A549 (cell line): ENCODE data around the gene TPSG1. TPM values are rescaled to one million over a fixed set of nuclear protein-coding genes. Genes with fewer than 3 reads are reported as not detected.

Experiments
- ATAC-seq, 2 experiments: fragments of 200-7000 bp in 1 of 2; fragments of >200 bp in 1 of 2; cut with Nextera tagmentation in 1 of 2; cut with Tn5 transposase in 1 of 2; 3 replicates each; pipeline versions ENCODE4 v1.8.0 to v1.9.1; 2018 to 2020; ENCODE audit warnings: mild to moderate bottlenecking in 1 of 2, moderate library complexity in 1 of 2
- CTCF ChIA-PET: fragments of 300-600 bp; sonication (Branson Sonifier 250); formaldehyde crosslinking; extraction: SDS; loops from one replicate; lab custom pipeline; 2021; ENCODE audit warnings: antibody characterized with exemption, inconsistent platforms; lab: Yijun Ruan, JAX
- POLR2A ChIA-PET: fragments of 350-600 bp; formaldehyde crosslinking; extraction: SDS; loops from one replicate; lab custom pipeline; 2021; ENCODE audit warnings: antibody characterized with exemption, inconsistent platforms; lab: Yijun Ruan, JAX
- DNase-seq, 2 experiments: peaks; one replicate each; pipeline versions ENCODE4 v3.0.0 to v3.0.0-alpha.2; 2011 to 2016; ENCODE audit warnings: low read depth in 1 of 2, low spot score in 1 of 2
- FAIRE-seq: peaks from 2 replicates; lab custom pipeline; 2011; peaks lifted over from hg19 to GRCh38; lab: Jason Lieb, UNC
- H3K27ac ChIP-seq, 2 experiments: fragments of >200 bp; sonication (Bioruptor Twin); formaldehyde crosslinking; 3 replicates each; pipeline ENCODE4 v1.5.1; 2016 to 2017
- H3K4me1 ChIP-seq: fragments of >200 bp; sonication (Bioruptor Twin); formaldehyde crosslinking; 3 replicates; pipeline ENCODE4 v1.6.1; 2016
- H3K4me2 ChIP-seq: fragments of >200 bp; sonication (Bioruptor Twin); formaldehyde crosslinking; 3 replicates; pipeline ENCODE4 v1.6.1; 2016
- H3K4me3 ChIP-seq: fragments of >200 bp; sonication (Bioruptor Twin); formaldehyde crosslinking; 3 replicates; pipeline ENCODE4 v1.5.1; 2016
- H3K9me3 ChIP-seq: fragments of >200 bp; sonication (Bioruptor Twin); formaldehyde crosslinking; 3 replicates; pipeline ENCODE4 v1.6.1; 2016
- BCL3 ChIP-seq: fragments of >200 bp; sonication (Bioruptor Twin); formaldehyde crosslinking; IDR thresholded peaks from 3 replicates; pipeline ENCODE4 v1.6.1; 2016
- BHLHE40 ChIP-seq: IDR thresholded peaks from 2 replicates; pipeline ENCODE4 v1.6.1; 2012; ENCODE audit warnings: low read depth, low read length, inconsistent platforms
- CEBPB ChIP-seq, 2 experiments: fragments of >200 bp in 1 of 2; sonication (Bioruptor Twin) in 1 of 2; formaldehyde crosslinking in 1 of 2; IDR thresholded peaks; 2 replicates each; pipeline ENCODE4 v1.6.1; 2012 to 2016
- EP300 ChIP-seq, 2 experiments: fragments of >200 bp; sonication (Bioruptor Twin); formaldehyde crosslinking; IDR thresholded peaks; 2 replicates in 1 of 2; 3 replicates in 1 of 2; pipeline ENCODE4 v1.6.1; 2016 to 2017
- ESRRA ChIP-seq: fragments of 150-350 bp; IDR thresholded peaks from 2 replicates; pipeline ENCODE4 v1.6.1; 2014; ENCODE audit warnings: mild to moderate bottlenecking, low read length, borderline replicate concordance
- FOSB ChIP-seq: fragments of 250-450 bp; sonication (Bioruptor Pico); IDR thresholded peaks from 2 replicates; pipeline ENCODE4 v1.5.0; 2020; ENCODE audit warnings: mild to moderate bottlenecking, moderate library complexity
- FOXS1 ChIP-seq: fragments of 250-450 bp; sonication (Bioruptor Pico); IDR thresholded peaks from 2 replicates; pipeline ENCODE4 v1.5.0; 2020; ENCODE audit warnings: mild to moderate bottlenecking, moderate library complexity
- GATA3 ChIP-seq: IDR thresholded peaks from 2 replicates; pipeline ENCODE4 v1.6.1; 2012; ENCODE audit warnings: borderline replicate concordance
- HOXB5 ChIP-seq: fragments of 250-450 bp; sonication (Bioruptor Pico); IDR thresholded peaks from 2 replicates; pipeline ENCODE4 v1.5.0; 2020; ENCODE audit warnings: mild to moderate bottlenecking, moderate library complexity
- JUN ChIP-seq, 2 experiments: fragments of >200 bp; sonication (Bioruptor Twin); formaldehyde crosslinking; IDR thresholded peaks; 2 replicates in 1 of 2; 3 replicates in 1 of 2; pipeline ENCODE4 v1.6.1; 2016 to 2017
- JUNB ChIP-seq: fragments of >200 bp; sonication (Bioruptor Twin); formaldehyde crosslinking; IDR thresholded peaks from 2 replicates; pipeline ENCODE4 v1.6.1; 2016
- KDM1A ChIP-seq: fragments of 200-600 bp; sonication (generic); IDR thresholded peaks from 2 replicates; pipeline ENCODE4 v1.6.1; 2016; ENCODE audit warnings: low read depth, mild to moderate bottlenecking
- MYC ChIP-seq: IDR thresholded peaks from 2 replicates; pipeline ENCODE4 v1.6.1; 2012; ENCODE audit warnings: mild to moderate bottlenecking, inconsistent platforms, low read length, improper control_type of control experiment, borderline replicate concordance
- NPAS2 ChIP-seq: fragments of 250-450 bp; sonication (Bioruptor Pico); IDR thresholded peaks from 2 replicates; pipeline ENCODE4 v1.8.0; 2022; ENCODE audit warnings: mild to moderate bottlenecking, moderate library complexity, borderline replicate concordance
- PHF8 ChIP-seq: fragments of 200-600 bp; sonication (generic); IDR thresholded peaks from 2 replicates; pipeline ENCODE4 v1.6.1; 2016; ENCODE audit warnings: low read depth, mild to moderate bottlenecking, antibody characterized with exemption, moderate library complexity, borderline replicate concordance
- POLR2A ChIP-seq: IDR thresholded peaks from 2 replicates; pipeline ENCODE4 v1.6.1; 2012; ENCODE audit warnings: mild to moderate bottlenecking, low read length
- POLR2AphosphoS2 ChIP-seq: conservative IDR thresholded peaks from 2 replicates; pipeline ENCODE4 v1.6.1; 2012; ENCODE audit warnings: low read length, improper control_type of control experiment, inconsistent platforms
- RFX5 ChIP-seq: fragments of 450-650 bp; IDR thresholded peaks from 2 replicates; pipeline ENCODE4 v1.7.1; 2014; ENCODE audit warnings: antibody characterized with exemption, mild to moderate bottlenecking, moderate library complexity
- SMC3 ChIP-seq: fragments of >200 bp; sonication (Bioruptor Twin); formaldehyde crosslinking; IDR thresholded peaks from 3 replicates; pipeline ENCODE4 v1.6.1; 2018; ENCODE audit warnings: inconsistent platforms
- SREBF2 ChIP-seq: fragments of 450-650 bp; IDR thresholded peaks from 2 replicates; pipeline ENCODE4 v1.6.1; 2014; ENCODE audit warnings: mild to moderate bottlenecking, moderate library complexity
- ZFP36 ChIP-seq: fragments of 450-650 bp; IDR thresholded peaks from 2 replicates; pipeline ENCODE4 v1.6.1; 2014; ENCODE audit warnings: borderline replicate concordance; ENCODE audit not compliant: partially characterized antibody
- WGBS: methylation state at CpG from one replicate; pipeline ENCODE4 v1.1.6; 2017; ENCODE audit errors: missing lambda C conversion rate; 5-methylcytosine and 5-hydroxymethylcytosine counted together
- polyA plus RNA-seq, 4 experiments: library from polyadenylated mRNA; depleted of rRNA in 3 of 4; stranded (reverse); fragments of >200 nt; fragmentation: RNase III in 1 of 4; extraction: RNeasy Plus Mini Kit Qiagen cat#74134 plus additional on column Dnase treatment in 1 of 4; gene quantifications; 2 replicates in 3 of 4; 3 replicates in 1 of 4; pipeline ENCODE4 v1.2.3, GENCODE V29; 2011 to 2017
- TF ChIP-seq, protein P1 (sequence below): fragments of 450-650 bp; IDR thresholded peaks from 2 replicates; pipeline ENCODE4 v1.6.1; 2014; ENCODE audit warnings: antibody characterized with exemption

The TPSG1 gene
- polyA plus RNA-seq, 2 of the 4 experiments (the other 2 are of a cell fraction) = not detected

DNA sequence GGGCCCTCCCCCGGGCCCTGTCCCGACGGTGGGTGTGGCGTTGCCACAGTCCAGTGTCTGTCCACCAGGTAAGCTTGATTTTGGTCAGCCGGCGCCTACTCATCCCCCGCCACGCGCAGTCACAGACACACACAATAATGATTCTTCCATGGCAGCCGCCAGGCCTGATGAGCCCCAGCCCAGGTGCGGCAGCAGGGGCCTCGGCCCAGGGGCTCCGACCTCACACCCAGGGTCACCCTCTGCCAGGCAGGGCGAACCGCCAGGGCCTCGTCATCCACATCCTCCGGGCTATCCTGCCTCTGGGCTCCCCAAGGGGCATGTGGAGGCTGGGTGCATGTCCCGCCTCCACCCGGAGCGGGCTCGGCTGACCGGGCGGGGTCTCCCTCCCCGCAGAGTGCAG lies 7.5 kb downstream of the TPSG1 start (continued):
- TF ChIP-seq BCL3 (no peak), FOXS1 (CRISPR knock-in tag) (no peak), NPAS2 (CRISPR knock-in tag) (no peak)

DNA sequence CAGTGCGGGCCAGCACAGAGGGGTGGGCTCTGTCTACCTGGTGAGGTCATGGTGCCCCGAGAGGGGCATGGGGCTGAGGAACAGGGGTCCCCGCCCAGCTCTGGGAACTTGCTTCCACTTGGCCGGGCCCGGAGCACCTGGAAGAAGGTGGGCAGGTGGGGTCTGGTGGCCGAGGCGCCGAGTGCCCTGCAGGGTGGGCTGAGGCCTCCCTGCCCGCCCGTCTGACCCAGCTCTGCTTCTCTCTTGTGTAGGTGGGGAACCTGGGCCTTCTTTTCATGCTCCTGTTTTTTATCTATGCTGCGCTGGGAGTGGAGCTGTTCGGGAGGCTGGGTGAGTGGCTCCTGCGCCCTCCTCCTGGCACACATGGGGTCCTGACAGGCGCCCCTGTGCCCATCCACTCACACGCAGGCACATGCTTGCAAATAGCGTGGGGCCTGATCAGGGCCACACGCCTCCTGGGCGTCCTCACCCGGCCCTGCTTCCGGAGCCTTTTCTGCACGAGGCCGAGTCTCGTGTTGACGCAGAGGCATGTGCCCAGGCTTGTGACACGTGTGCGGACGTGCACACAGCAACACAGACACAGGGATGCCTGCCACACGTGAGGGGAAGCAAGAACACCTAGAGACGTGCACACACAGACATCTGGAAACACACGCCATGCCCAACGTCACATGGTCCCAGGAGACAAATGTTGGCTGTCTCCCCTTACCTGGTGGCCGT lies 8.2 kb downstream of the TPSG1 start:
- WGBS = 96% methylated on average over 31 of the region's 32 CpGs
- H3K4me3 ChIP-seq = no peak overlapping the region
- CTCF ChIA-PET = interaction anchor here (1.0 kb wide), 1 partner anchor 23 kb away, joined by 4 read pairs; no protein-coding TSS in a partner anchor
- no peak for FAIRE-seq
- no peak for TF ChIP-seq BHLHE40
- TF ChIP-seq MYC = no peak
- no peak for TF ChIP-seq RFX5
- TF ChIP-seq POLR2AphosphoS2 = no peak
- TF ChIP-seq CEBPB (IDR thresholded peaks at IDR 0.05) = no peak
- TF ChIP-seq ZFP36 = no peak
- TF ChIP-seq KDM1A = no peak
- TF ChIP-seq GATA3 = no peak
- TF ChIP-seq ESRRA = no peak
- TF ChIP-seq HOXB5 = no peak
- TF ChIP-seq POLR2A = no peak
- TF ChIP-seq, protein P1, sequence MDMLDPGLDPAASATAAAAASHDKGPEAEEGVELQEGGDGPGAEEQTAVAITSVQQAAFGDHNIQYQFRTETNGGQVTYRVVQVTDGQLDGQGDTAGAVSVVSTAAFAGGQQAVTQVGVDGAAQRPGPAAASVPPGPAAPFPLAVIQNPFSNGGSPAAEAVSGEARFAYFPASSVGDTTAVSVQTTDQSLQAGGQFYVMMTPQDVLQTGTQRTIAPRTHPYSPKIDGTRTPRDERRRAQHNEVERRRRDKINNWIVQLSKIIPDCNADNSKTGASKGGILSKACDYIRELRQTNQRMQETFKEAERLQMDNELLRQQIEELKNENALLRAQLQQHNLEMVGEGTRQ = no peak
- TF ChIP-seq, all 56 proteins: peak for 0
- ATAC-seq (no peak), DNase-seq (no peak)
- Histone ChIP-seq H3K9me3 (no peaks in the 10 kb centered on the region), H3K27ac (no peak overlapping the region), H3K4me2 (no peak overlapping the region), H3K4me1 (peaks cover 6% of the 10 kb centered on the region; the same call in 1 of the 3 replicates)
- POLR2A ChIA-PET = no interaction called here

DNA sequence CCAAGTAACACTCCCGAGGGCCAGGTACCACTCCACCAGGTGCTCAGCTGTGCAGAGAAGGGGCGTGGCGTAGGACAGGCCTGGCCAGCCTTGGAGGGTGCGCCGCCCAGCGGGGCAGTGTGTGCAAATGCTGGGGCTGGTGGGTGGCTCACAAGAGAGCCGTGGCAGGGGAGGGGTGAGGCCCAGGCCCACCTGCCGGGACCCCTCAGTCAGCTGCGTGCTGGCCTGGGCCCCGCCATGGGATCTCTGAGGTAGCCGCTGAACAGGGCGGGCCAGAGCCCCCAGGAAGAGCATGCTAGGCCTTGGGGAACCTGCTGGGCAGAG lies 8.8 kb downstream of the TPSG1 start:
- H3K4me1 ChIP-seq = peaks cover 2% of the 10 kb centered on the region; the same call in 1 of the 3 replicates
- no peak overlapping the region for H3K4me2 ChIP-seq
- H3K9me3 ChIP-seq = no peaks in the 10 kb centered on the region
- ChIA-PET CTCF (no interaction called here), POLR2A (no interaction called here)
- H3K27ac ChIP-seq = no peak overlapping the region
- H3K4me3 ChIP-seq = no peak overlapping the region
- ATAC-seq (no peak), DNase-seq (no peak), FAIRE-seq (no peak)
- TF ChIP-seq KDM1A (no peak), ZFP36 (no peak), FOSB (CRISPR knock-in tag) (no peak), PHF8 (no peak), JUNB (no peak), JUN (IDR thresholded peaks at IDR 0.05) (no peak), SMC3 (no peak), SREBF2 (no peak), EP300 (IDR thresholded peaks at IDR 0.05) (no peak)
- WGBS = 94% methylated on average over 12 of the region's 12 CpGs
